Nephron progenitor cell (in vitro differentiated cells): ENCODE data around the gene WDR72.

Source experiments
- DNase-seq: peaks from one replicate; pipeline ENCODE4 v3.0.0; 2021
- H3K27ac Mint-ChIP-seq: 2 replicates; pipeline ENCODE4 v1.8.0; 2021; ENCODE audit warnings: mild to moderate bottlenecking, moderate library complexity, mixed read lengths
- H3K27me3 Mint-ChIP-seq: 2 replicates; pipeline ENCODE4 v1.8.0; 2021; ENCODE audit warnings: mild to moderate bottlenecking, low read depth, mixed read lengths; ENCODE audit not compliant: poor library complexity
- H3K36me3 Mint-ChIP-seq: 2 replicates; pipeline ENCODE4 v1.8.0; 2021; ENCODE audit warnings: low read depth, mixed read lengths
- H3K4me1 Mint-ChIP-seq: 2 replicates; pipeline ENCODE4 v1.8.0; 2021; ENCODE audit warnings: mixed read lengths
- H3K4me3 Mint-ChIP-seq: 2 replicates; pipeline ENCODE4 v1.8.0; 2021; ENCODE audit warnings: mild to moderate bottlenecking, moderate library complexity, mixed read lengths
- H3K9me3 Mint-ChIP-seq: 2 replicates; pipeline ENCODE4 v1.8.0; 2021; ENCODE audit warnings: mild to moderate bottlenecking, moderate library complexity, mixed read lengths
- CTCF ChIP-seq: fragments of 200-600 bp; sonication (generic); IDR thresholded peaks from 2 replicates; pipeline ENCODE4 v1.5.0; 2021; ENCODE audit warnings: antibody characterized with exemption

The WDR72 gene

GRCh38 chr15:53566912-53567311 is 192.6 kb downstream of the WDR72 start:
- peaks cover 29% of the 10 kb centered on the region for H3K4me1 Mint-ChIP-seq
- DNase-seq, result no peak
- H3K27me3 Mint-ChIP-seq, result peaks cover 4% of the 10 kb centered on the region
- no peaks in the 10 kb centered on the region for H3K36me3 Mint-ChIP-seq
- H3K9me3 Mint-ChIP-seq, result no peaks in the 10 kb centered on the region
- no peak for TF ChIP-seq CTCF
- H3K27ac Mint-ChIP-seq, result no peak overlapping the region
- H3K4me3 Mint-ChIP-seq, result no peak overlapping the region

DNA sequence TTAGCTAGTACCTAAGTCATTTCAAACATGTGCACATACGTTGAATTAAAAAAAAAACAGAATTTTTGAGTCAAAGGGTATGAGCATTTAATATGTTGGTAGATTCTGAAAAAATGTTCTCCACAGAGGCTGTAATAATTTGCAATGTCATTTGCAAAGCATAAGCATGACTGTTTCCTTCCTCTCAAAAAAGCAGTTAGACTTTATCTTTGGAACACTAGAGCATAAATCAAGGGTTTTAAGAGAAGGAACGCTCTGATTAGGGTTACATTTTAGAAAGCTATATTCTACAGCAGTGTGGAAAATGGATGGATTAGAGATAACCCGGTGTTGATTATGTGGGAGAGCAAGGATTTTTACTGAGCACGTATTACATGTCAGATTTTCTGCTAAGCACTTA is 193.7 kb downstream of the WDR72 start:
- Mint-ChIP-seq H3K36me3 (no peaks in the 10 kb centered on the region), H3K4me3 (no peak overlapping the region), H3K4me1 (peaks cover 41% of the 10 kb centered on the region), H3K27me3 (no peaks in the 10 kb centered on the region), H3K27ac (no peak overlapping the region), H3K9me3 (no peaks in the 10 kb centered on the region)
- TF ChIP-seq CTCF, result no peak
- no peak for DNase-seq

GRCh38 chr15:53564647-53565046 is 194.8 kb downstream of the WDR72 start:
- Mint-ChIP-seq H3K27ac (no peak overlapping the region), H3K36me3 (no peaks in the 10 kb centered on the region), H3K4me3 (no peak overlapping the region), H3K9me3 (no peaks in the 10 kb centered on the region), H3K27me3 (no peaks in the 10 kb centered on the region), H3K4me1 (peaks cover 51% of the 10 kb centered on the region)
- no peak for TF ChIP-seq CTCF
- no peak for DNase-seq

- no peaks in the 10 kb centered on the region for H3K27me3 Mint-ChIP-seq
- H3K9me3 Mint-ChIP-seq, result no peaks in the 10 kb centered on the region
- no peak overlapping the region for H3K4me3 Mint-ChIP-seq
- DNase-seq, result no peak
- H3K27ac Mint-ChIP-seq, result no peak overlapping the region
- no peaks in the 10 kb centered on the region for H3K36me3 Mint-ChIP-seq
- H3K4me1 Mint-ChIP-seq, result peaks cover 62% of the 10 kb centered on the region
- no peak for TF ChIP-seq CTCF
Observed at GRCh38 chr15:53563627-53564026, 195.8 kb downstream of the WDR72 start.

DNA sequence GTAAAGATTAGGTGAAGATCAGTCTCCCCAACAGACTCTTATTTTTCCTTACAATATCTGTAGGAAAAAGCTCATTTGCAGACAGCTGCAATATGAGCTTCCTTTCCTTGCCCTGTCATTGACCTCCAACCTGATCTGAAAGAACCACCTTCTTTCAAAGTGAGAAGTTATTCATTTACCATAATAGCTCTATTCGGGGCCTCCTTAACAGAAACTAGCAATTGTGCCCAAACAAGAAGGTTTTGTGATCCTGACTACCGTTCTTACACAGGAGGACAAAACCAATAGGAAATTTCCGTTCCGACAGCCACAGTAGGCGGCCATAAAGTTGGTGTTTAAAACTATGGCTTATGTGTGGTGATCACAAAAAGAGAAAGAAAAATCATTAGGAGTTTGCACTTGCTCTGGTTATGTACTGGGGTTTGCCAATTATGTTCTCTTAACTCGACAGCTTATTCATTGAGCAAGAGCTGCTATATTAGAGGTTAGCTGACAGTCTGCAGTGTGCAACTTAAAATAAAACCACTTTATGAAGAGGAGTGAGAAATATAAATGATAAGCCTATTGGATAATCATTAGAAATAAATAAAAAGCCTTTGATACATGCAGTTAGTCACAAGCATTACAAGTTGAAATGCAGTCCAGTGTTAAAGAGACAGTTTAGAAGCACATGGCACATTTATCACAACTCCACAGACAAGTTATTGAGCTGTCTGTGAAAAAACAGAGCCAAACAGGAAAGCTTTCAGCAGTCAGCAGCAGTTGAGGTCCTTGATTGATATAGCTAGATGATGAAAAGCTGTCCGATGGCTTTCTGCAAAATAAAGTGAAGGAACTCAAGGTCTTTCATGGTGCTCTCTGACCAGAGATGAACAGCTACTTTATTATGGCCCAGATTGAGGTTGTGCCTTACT is 199.8 kb downstream of the WDR72 start:
- peaks cover 5% of the 10 kb centered on the region for H3K27me3 Mint-ChIP-seq
- H3K36me3 Mint-ChIP-seq, result no peaks in the 10 kb centered on the region
- no peak for TF ChIP-seq CTCF
- peaks cover 62% of the 10 kb centered on the region for H3K4me1 Mint-ChIP-seq
- peak overlapping the region; percentile 58 for H3K4me3 Mint-ChIP-seq
- no peaks in the 10 kb centered on the region for H3K9me3 Mint-ChIP-seq
- no peak for DNase-seq
- H3K27ac Mint-ChIP-seq, result peak overlapping the region; percentile 91

DNA sequence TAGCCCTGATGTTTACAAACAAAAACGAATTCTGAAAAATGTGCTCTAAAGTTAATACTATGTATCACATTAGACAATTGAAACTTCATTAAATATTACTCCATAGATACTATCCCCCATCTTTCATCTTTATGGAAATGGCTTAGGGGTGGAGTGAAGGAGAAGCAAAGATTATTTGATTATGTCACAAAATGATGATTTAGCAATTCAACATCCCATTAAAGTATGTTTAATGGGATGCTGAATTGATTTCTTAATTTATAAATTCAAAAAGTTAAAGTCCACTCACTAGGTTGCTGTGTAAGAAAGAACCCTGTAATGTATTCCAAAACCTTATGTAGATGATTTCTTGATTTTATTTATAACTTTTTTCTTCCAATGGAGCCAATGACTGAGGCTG is 201.1 kb downstream of the WDR72 start:
- H3K27ac Mint-ChIP-seq, result no peak overlapping the region
- no peak for DNase-seq
- no peak for TF ChIP-seq CTCF
- H3K9me3 Mint-ChIP-seq, result no peaks in the 10 kb centered on the region
- H3K36me3 Mint-ChIP-seq, result no peaks in the 10 kb centered on the region
- no peak overlapping the region for H3K4me3 Mint-ChIP-seq
- H3K27me3 Mint-ChIP-seq, result peaks cover 5% of the 10 kb centered on the region
- peaks cover 68% of the 10 kb centered on the region for H3K4me1 Mint-ChIP-seq
